GM21619 (cell line): Measurements from ENCODE around the gene CALN1.
"Not testable (repeated sequence)": the region's sequence is repeated elsewhere in the genome, so short reads cannot be mapped to it uniquely, and the experiment has no call there.

Source experiments
- ATAC-seq: cut with Tn5 transposase; IDR thresholded peaks from one replicate; pipeline ENCODE4 v1.9.1; 2021; ENCODE audit not compliant: unreplicated experiment

The CALN1 gene

GRCh38 chr7:71761336-71761735, 650.8 kb downstream of the CALN1 start:
- no peak for ATAC-seq

GRCh38 chr7:71754828-71755227, 657.3 kb downstream of the CALN1 start:
- no peak for ATAC-seq

- no peak for ATAC-seq
Observed at GRCh38 chr7:71753956-71754664, 658.0 kb downstream of the CALN1 start.

GRCh38 chr7:71753236-71753635, 658.9 kb downstream of the CALN1 start:
- no peak for ATAC-seq

GRCh38 chr7:71752171-71752935, 659.8 kb downstream of the CALN1 start:
- no peak for ATAC-seq

- ATAC-seq = no peak
Observed at GRCh38 chr7:71750290-71750689, 661.8 kb downstream of the CALN1 start.

- no peak for ATAC-seq
Observed at GRCh38 chr7:71746006-71746405, 666.1 kb downstream of the CALN1 start.

- ATAC-seq = no peak
Observed at GRCh38 chr7:71740174-71740560, 672.0 kb downstream of the CALN1 start.

- ATAC-seq = no peak
Observed at GRCh38 chr7:71739520-71740173, 672.5 kb downstream of the CALN1 start.

GRCh38 chr7:71737931-71738540, 674.1 kb downstream of the CALN1 start:
- ATAC-seq = not testable (repeated sequence)

- ATAC-seq = no peak
Observed at GRCh38 chr7:71735961-71736556, 676.1 kb downstream of the CALN1 start.

GRCh38 chr7:71733107-71733870, 678.8 kb downstream of the CALN1 start:
- no peak for ATAC-seq

- ATAC-seq = no peak
Observed at GRCh38 chr7:71731740-71732139, 680.4 kb downstream of the CALN1 start.
